Activated T-helper 2 cell treated with anti-CD3 and anti-CD28 coated beads, Interferon-gamma antibody, Interleukin-2, Interleukin-4, amounts not matched to agents 10 μg/mL and 5 μg/mL and 100 μg/mL, durations not matched to agents 14 hours and 24 hours and 36 hours (primary cell): ENCODE measurements around the gene NYAP1. TPM values are rescaled to one million over a fixed set of nuclear protein-coding genes. Genes with fewer than 3 reads are reported as not detected.
"Not testable (repeated sequence)": the region's sequence is repeated elsewhere in the genome, so short reads cannot be mapped to it uniquely, and the experiment has no call there.

Experiments used
- DNase-seq: peaks from one replicate; pipeline ENCODE4 v3.0.0; 2021; ENCODE audit warnings: low spot score
- H3K27ac Mint-ChIP-seq: one replicate; pipeline ENCODE4 v1.8.0; 2021; ENCODE audit warnings: mixed read lengths
- H3K27me3 Mint-ChIP-seq: one replicate; pipeline ENCODE4 v1.8.0; 2021; ENCODE audit warnings: low read depth, mixed read lengths
- H3K36me3 Mint-ChIP-seq: one replicate; pipeline ENCODE4 v1.8.0; 2021; ENCODE audit warnings: low read depth, mixed read lengths
- H3K4me1 Mint-ChIP-seq: one replicate; pipeline ENCODE4 v1.8.0; 2021; ENCODE audit warnings: low read depth, mixed read lengths
- H3K4me3 Mint-ChIP-seq: one replicate; pipeline ENCODE4 v1.8.0; 2021; ENCODE audit warnings: low read depth, mild to moderate bottlenecking, moderate library complexity, mixed read lengths
- H3K9me3 Mint-ChIP-seq: one replicate; pipeline ENCODE4 v1.8.0; 2021; ENCODE audit warnings: mixed read lengths
- intact Hi-C: fragments of 100-400 bp; cut with micrococcal nuclease; formaldehyde crosslinking; loops from one replicate; pipeline ENCODE4 v1.15.1; 2023
- total RNA-seq: library from RNA; stranded (reverse); gene quantifications from 2 replicates; pipeline ENCODE4 v1.2.3, GENCODE V29; 2022

Gene NYAP1
- total RNA-seq, 1 donor from 2014 or later: 0.27 TPM

DNA sequence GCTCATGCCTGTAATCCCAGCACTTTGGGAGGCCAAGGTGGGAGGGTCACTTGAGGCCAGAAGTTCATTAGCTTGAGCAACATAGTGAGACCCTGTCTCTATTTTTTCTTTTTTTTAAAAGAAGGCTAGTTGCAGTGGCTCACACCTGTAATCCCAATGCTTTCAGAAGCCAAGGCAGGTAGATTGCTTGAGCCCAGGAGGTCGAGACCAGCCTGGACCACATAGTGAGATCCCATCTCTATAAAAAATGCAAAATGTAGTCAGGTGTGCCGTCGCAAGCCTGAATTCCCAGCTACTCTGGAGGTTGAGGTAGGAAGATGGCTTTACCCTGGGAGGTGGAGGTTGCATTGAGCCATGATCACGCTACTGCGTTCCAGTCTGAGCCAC lies 7.5 kb downstream of the NYAP1 start:
- Mint-ChIP-seq H3K9me3 (no peaks in the 10 kb centered on the region), H3K4me3 (no peak overlapping the region), H3K36me3 (no peaks in the 10 kb centered on the region), H3K27ac (no peak overlapping the region), H3K27me3 (peaks cover 17% of the 10 kb centered on the region), H3K4me1 (peaks cover 11% of the 10 kb centered on the region)
- intact Hi-C loops: no loop called here
- no peak for DNase-seq

DNA sequence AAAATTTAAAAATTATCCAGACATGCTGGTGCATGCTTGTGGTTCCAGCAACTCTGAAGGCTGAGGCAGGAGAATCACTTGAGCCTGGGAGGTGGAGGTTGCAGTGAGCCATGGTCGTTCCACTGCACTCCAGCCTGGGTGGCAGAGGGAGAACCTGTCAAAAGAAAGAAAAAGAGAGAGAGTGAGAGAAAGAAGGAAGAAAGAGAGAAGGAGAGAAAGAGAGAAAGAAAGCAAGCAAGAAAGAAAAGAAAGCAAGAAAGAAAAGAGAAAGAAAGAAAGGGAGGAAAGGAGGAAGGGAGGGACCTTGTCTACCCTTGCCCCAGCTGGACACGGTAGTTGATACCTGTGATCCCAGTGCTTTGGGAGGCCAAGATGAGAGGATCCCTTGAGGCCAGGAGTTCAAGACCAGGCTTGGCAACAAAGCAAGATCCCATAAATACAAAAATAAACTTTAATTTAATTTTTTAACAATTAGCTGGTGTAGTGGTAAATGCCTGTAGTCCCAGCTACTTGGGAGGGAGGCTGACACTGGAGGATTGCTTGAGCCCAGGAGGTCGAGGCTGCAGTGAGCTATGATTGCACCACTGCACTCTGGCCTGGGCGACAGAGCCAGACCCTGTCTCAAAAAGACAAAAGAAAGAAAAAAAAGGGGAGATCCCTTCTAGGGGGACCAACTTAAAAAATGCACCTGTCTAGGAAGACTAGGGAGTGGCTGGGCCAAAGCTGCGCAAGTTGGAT lies 9.2 kb downstream of the NYAP1 start:
- H3K27ac Mint-ChIP-seq: peak overlapping the region; percentile 38
- H3K9me3 Mint-ChIP-seq: no peaks in the 10 kb centered on the region
- DNase-seq: no peak
- H3K4me3 Mint-ChIP-seq: peak overlapping the region; percentile 51
- intact Hi-C loops: loop anchor here (2.0 kb wide), 1 partner anchor 46 kb away; the partner anchor contains the start of gene AGFG2
- peaks cover 18% of the 10 kb centered on the region for H3K27me3 Mint-ChIP-seq
- no peaks in the 10 kb centered on the region for H3K36me3 Mint-ChIP-seq
- peaks cover 11% of the 10 kb centered on the region for H3K4me1 Mint-ChIP-seq

DNA sequence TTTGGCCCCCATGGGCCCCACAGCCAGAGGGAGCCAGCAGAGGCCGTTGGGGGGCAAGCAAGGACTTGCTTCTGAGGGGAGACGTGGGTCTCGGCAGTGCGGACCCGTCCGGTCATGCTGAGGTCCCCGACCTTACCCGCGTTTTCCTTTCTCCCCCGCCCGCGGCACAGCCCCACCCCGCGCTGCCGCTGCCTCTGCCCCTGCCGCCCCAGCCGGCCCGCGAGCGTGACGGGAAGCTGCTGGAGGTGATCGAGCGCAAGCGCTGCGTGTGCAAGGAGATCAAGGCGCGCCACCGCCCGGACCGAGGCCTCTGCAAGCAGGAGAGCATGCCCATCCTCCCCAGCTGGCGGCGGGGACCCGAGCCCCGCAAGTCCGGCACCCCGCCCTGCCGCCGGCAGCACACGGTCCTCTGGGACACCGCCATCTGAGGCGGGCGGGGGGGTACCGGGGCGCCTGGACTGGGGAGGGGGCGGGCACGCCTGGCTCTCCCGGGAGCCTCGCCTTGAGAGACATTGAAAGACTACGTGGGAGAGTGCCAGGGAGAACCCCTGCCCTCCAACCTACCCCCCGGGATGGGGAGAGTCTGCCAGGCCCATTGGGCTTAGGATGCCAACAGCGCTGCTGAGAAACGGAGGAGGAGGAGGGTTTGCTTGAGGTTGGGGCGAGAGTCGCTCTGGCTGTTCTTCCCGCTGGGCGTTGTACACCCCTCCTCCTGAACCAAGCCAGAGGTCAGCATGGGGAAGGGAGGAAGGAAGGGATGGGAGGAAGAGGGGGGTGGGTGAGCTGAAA lies 9.9 kb downstream of the NYAP1 start:
- Mint-ChIP-seq H3K9me3 (no peaks in the 10 kb centered on the region), H3K27me3 (peaks cover 18% of the 10 kb centered on the region), H3K36me3 (no peaks in the 10 kb centered on the region), H3K4me1 (peaks cover 11% of the 10 kb centered on the region), H3K27ac (no peak overlapping the region), H3K4me3 (peak overlapping the region; percentile 51)
- DNase-seq: peak; percentile 47
- intact Hi-C loops: loop anchor here (2.0 kb wide), 1 partner anchor 45 kb away; the partner anchor contains the start of gene AGFG2

DNA sequence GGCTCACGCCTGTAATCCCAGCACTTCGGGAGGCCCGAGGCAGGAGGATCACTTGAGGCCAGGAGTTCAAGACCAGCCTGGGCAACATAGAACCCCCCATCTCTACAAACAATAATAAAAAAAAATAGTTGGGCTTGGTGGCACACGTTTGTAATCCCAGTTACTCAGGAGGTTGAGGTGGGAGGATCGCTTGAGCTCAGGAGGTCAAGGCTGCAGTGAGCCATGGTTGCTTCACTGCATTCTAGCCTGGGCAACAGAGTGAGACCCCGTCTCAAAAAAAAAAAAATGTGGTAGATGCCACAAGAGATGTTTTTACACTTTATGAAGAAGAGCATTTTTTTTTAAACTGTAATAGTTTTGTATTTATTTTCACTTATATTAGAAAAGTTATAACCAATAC lies 12.8 kb downstream of the NYAP1 start:
- DNase-seq: no peak
- Mint-ChIP-seq H3K4me1 (peaks cover 11% of the 10 kb centered on the region), H3K27ac (no peak overlapping the region), H3K36me3 (no peaks in the 10 kb centered on the region), H3K27me3 (peaks cover 18% of the 10 kb centered on the region), H3K4me3 (no peak overlapping the region), H3K9me3 (no peaks in the 10 kb centered on the region)
- intact Hi-C loops: no loop called here

DNA sequence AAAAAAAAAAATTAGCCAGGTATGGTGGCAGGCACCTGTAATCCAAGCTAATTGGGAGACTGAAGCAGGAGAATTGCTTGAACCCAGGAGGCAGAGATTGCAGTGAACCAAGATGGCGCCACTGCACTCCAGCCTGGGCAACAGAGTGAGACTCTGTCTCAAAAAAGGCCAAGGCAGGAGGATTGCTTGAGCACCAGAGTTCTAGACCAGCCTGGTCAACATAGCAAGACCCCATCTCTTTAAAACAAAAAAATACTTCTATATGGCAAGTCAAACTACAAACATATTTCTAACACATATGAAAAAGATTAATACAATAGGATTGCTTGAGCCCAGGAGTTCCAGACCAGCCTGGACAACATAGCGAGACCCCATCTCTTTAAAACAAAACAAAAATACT lies 17.0 kb downstream of the NYAP1 start:
- H3K4me1 Mint-ChIP-seq: not testable (repeated sequence)

DNA sequence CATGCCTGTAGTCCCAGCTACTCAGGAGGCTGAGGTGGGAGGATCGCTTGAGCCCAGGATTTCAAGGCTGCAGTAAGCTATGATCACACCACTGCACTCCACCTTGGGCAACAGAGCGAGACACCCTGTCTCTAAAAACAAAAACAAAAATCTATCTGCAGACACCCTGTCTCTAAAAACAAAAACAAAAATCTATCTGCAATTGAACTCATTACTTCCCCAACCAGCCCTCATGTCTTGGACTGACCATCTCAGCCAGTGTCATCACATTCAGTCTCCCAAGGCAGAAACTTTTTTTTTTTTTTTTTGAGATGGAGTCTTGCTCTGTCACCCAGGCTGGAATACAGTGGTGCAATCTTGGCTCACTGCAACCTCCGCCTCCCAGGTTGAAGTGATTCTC lies 20.3 kb downstream of the NYAP1 start:
- intact Hi-C loops, H3K4me1 Mint-ChIP-seq, DNase-seq, H3K4me3 Mint-ChIP-seq, H3K9me3 Mint-ChIP-seq, H3K36me3 Mint-ChIP-seq, H3K27ac Mint-ChIP-seq: not testable (repeated sequence)
- H3K27me3 Mint-ChIP-seq: peaks cover 10% of the 10 kb centered on the region

More for the DNA sequence above, 17.0 kb downstream of the NYAP1 start:
- H3K9me3 Mint-ChIP-seq, H3K27ac Mint-ChIP-seq, intact Hi-C loops, DNase-seq, H3K36me3 Mint-ChIP-seq, H3K27me3 Mint-ChIP-seq, H3K4me3 Mint-ChIP-seq: not testable (repeated sequence)

DNA sequence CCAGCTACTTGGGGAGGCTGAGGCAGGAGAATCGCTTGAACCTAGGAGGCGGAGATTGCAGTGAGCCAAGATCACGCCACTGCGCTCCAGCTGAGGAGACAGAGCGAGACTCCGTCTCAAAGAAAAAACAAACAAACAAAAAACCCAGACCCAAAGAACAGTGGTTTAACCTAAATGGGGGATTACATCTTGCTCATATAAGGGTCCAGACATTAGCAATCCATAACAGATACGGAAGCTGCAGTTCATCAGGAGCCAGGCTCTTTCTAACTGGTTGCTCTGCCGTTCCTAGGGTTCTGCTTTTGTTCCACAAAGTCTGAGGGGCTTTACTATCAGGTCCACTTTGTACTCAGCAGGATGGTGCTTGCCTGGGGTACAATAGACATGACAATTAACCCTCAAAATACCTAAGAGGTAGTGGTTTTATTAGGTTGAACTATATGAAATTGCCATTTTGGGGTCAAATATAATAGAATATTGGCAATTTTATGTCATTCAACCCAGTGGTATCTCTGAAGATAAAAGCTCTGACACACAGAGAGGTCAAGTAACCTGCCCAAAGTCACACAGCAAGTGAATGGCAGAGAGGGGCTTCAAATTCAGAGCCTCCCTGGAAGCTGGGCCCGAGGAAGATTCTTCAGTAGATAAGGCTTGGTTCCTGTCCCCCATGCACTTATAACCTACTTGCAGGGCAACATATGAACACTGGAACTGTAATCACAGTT lies 21.3 kb downstream of the NYAP1 start:
- intact Hi-C loops: no loop called here

DNA sequence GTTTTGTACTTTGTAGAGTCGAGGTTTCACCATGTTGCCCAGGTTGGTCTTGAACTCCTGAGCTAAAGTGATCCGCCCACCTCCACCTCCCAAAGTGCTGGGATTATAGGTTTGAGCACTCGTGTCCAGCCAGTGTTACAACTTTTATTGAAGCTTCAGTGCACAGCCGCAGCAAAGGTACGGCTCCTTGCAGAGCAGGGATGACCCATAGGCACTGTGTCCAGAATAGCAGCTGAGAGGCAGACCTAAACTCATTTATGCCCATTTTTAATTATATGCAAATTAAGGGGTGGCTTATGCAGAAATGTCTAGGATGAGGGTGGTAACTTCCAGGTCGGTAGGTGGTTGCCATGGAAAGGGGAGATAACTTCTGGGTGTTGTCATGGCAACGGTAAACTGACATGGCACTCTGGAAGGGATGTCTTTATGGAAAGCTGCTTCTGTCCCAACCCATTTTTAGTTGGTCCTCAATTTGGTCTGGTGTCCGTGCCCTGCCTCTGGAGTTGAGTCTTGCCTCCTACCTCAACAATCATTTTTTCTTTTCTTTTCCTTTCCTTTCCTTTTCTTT lies 22.7 kb downstream of the NYAP1 start:
- Mint-ChIP-seq H3K4me3 (no peak overlapping the region), H3K27ac (no peak overlapping the region), H3K9me3 (no peaks in the 10 kb centered on the region), H3K4me1 (no peaks in the 10 kb centered on the region), H3K36me3 (no peaks in the 10 kb centered on the region), H3K27me3 (peaks cover 13% of the 10 kb centered on the region)
- DNase-seq: no peak
- intact Hi-C loops: no loop called here

More for the DNA sequence above, 21.3 kb downstream of the NYAP1 start:
- H3K9me3 Mint-ChIP-seq: no peaks in the 10 kb centered on the region
- no peaks in the 10 kb centered on the region for H3K4me1 Mint-ChIP-seq
- DNase-seq: no peak
- H3K27ac Mint-ChIP-seq: no peak overlapping the region
- H3K27me3 Mint-ChIP-seq: peaks cover 13% of the 10 kb centered on the region
- no peak overlapping the region for H3K4me3 Mint-ChIP-seq
- H3K36me3 Mint-ChIP-seq: no peaks in the 10 kb centered on the region

DNA sequence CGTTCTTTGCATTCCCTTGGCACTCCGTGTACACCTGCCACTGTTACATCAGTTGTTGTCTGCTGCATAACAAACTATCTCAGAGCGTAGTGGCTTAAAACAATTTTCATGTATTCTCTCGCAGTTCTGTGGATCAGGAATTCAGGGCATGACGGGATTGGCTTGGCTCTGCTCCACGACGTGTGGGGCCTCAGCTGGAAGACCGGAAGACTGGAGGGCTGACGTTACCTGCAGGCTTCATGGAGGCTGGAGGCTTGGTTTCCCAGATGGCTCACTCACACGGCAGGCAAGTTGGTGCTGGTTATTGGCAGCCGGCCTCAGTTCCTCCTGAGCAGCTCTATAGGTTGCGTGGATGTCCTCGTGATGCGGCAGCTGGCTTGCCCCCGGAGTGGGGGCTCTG lies 25.5 kb downstream of the NYAP1 start:
- Mint-ChIP-seq H3K4me3 (no peak overlapping the region), H3K27me3 (peaks cover 9% of the 10 kb centered on the region), H3K4me1 (no peaks in the 10 kb centered on the region), H3K9me3 (no peaks in the 10 kb centered on the region), H3K36me3 (no peaks in the 10 kb centered on the region), H3K27ac (no peak overlapping the region)
- intact Hi-C loops: no loop called here
- no peak for DNase-seq

DNA sequence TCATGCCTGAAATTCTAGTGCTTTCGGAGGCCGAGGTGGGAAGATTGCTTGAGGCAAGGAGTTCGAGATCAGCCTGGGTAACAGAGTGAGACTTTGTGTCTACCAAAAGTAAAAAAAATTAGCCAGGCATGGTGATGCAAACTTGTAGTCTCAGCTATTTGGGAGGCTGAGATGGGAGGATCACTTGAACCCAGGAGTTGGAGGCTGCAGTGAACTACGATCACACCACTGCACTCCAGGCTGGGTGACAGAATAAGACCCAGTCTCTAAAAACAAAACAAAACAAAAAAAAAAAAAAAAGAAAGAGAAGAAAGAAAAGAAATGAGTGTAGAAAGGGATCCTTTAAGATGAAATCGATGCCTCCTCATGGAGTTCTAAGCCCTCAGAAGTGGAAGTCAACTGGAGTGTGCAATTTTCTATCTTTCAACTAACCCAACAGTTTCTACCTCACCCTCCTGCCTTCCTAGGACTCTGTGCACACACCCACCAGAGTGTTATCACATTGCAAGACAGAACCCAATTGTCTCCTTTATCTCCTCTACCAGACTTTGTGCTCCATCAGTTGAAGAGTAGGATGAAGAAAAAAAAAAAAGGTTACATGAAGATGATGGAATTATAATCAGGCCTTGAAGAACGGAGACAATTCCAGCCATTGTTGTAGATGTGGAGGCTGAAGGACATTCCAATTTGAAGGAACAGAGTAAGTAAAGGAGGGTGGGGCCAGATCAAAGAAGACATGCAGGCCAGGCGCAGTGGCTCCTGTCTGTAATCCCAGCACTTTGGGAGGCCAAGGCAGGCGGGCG lies 26.9 kb downstream of the NYAP1 start:
- no peak for DNase-seq
- Mint-ChIP-seq H3K4me1 (no peaks in the 10 kb centered on the region), H3K4me3 (no peak overlapping the region), H3K9me3 (no peaks in the 10 kb centered on the region), H3K27ac (no peak overlapping the region), H3K27me3 (peaks cover 9% of the 10 kb centered on the region), H3K36me3 (no peaks in the 10 kb centered on the region)
- intact Hi-C loops: no loop called here

DNA sequence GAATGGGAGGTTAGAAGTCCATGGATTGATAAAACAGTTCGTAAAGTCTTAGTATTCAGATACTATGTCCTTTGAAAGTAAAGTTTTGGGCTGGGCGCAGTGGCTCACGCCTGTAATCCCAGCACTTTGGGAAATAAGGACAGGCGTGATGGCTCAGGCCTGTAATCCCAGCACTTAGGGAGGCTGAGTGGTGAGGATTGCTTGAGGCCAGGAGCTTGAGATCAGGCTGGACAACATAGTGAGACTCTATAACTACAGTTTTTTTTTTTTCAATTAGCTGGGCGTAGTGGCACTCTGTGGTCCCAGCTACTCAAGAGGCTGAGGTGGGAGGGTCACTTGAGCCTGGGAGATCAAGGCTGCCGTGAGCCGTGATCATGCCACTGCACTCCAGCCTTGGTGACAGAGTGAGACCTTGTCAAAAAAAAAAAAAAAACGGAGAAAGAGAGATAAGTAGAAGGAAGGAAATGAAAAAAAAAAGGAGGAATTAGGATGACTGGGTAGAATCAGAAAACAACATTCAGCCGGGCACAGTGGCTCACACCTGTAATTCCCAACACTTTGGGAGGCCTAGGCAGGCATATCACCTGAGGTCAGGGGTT lies 29.6 kb downstream of the NYAP1 start:
- Mint-ChIP-seq H3K4me3 (no peak overlapping the region), H3K27ac (no peak overlapping the region), H3K4me1 (peaks cover 7% of the 10 kb centered on the region), H3K36me3 (no peaks in the 10 kb centered on the region), H3K27me3 (peaks cover 5% of the 10 kb centered on the region), H3K9me3 (no peaks in the 10 kb centered on the region)
- DNase-seq: no peak
- intact Hi-C loops: no loop called here

DNA sequence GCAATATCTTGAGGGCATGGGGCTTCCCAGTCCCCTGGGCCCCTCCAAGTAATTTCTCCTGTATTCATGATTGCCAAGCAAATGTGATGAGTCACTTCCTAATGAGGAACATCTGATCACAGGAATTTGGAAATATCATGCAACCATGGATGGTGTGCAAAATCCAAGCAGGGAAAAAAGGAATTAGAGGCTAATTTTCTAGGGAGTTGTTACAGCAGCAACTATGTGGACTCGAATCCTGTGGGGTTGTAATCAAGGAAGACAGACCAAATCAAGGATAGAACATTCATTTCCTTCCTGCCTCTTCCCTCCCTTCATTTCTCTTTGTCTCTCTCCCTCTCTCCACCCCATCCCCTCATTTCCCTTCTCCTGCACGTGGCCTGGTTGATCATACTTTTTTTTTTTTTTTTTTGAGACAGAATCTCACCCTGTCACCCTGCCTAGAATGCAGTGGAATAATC lies 31.4 kb downstream of the NYAP1 start:
- no peak overlapping the region for H3K27ac Mint-ChIP-seq
- no peaks in the 10 kb centered on the region for H3K9me3 Mint-ChIP-seq
- intact Hi-C loops: no loop called here
- DNase-seq: no peak
- peaks cover 7% of the 10 kb centered on the region for H3K4me1 Mint-ChIP-seq
- no peaks in the 10 kb centered on the region for H3K27me3 Mint-ChIP-seq
- H3K4me3 Mint-ChIP-seq: no peak overlapping the region
- no peaks in the 10 kb centered on the region for H3K36me3 Mint-ChIP-seq
